Duodenal mucosa (tissue), 2 donors: ENCODE data around the gene DUSP1.

ENCODE experiments used
- H3K27ac ChIP-seq: one replicate; pipeline ENCODE4 v1.7.0; 2013; ENCODE audit warnings: low read depth, low read length
- H3K27me3 ChIP-seq, 2 donors: one replicate each; pipeline ENCODE4 v1.7.0; 2013; ENCODE audit warnings: low read length in 2 of 2, control low read depth in 1 of 2; ENCODE audit not compliant: insufficient read depth in 2 of 2, control insufficient read depth in 1 of 2
- H3K36me3 ChIP-seq, 2 donors: one replicate each; pipeline ENCODE4 v1.7.0; 2013; ENCODE audit warnings: low read length in 2 of 2, control low read depth in 1 of 2; ENCODE audit not compliant: insufficient read depth in 2 of 2, control insufficient read depth in 1 of 2
- H3K4me1 ChIP-seq, 2 donors: one replicate each; pipeline ENCODE4 v1.7.0; 2013; ENCODE audit warnings: low read length in 2 of 2, control low read depth in 1 of 2; ENCODE audit not compliant: insufficient read depth in 2 of 2, control insufficient read depth in 1 of 2
- H3K4me3 ChIP-seq, 2 donors: one replicate each; pipeline ENCODE4 v1.7.0; 2013; ENCODE audit warnings: low read length in 2 of 2, low read depth in 1 of 2
- H3K9ac ChIP-seq, 2 donors: one replicate each; pipeline ENCODE4 v1.7.0; 2013; ENCODE audit warnings: low read length in 2 of 2, low read depth in 1 of 2
- H3K9me3 ChIP-seq, 2 donors: one replicate each; pipeline ENCODE4 v1.7.0; 2013; ENCODE audit warnings: low read length in 2 of 2, control low read depth in 1 of 2; ENCODE audit not compliant: control insufficient read depth in 1 of 2

The DUSP1 gene

GRCh38 chr5:172770374-172770674 is 671 bp downstream of the DUSP1 start:
- Histone ChIP-seq H3K9ac (peak overlapping the region; percentile 98 to 99), H3K36me3 (peaks cover 25 to 28% of the 10 kb centered on the region in 2 donors), H3K9me3 (no peaks in the 10 kb centered on the region), H3K4me1 (peaks cover 65 to 82% of the 10 kb centered on the region in 2 donors), H3K4me3 (peak overlapping the region; percentile 81 to 97), H3K27ac (peak overlapping the region; percentile 99), H3K27me3 (no peaks in the 10 kb centered on the region)

- no peaks in the 10 kb centered on the region for H3K27me3 ChIP-seq
Measured at GRCh38 chr5:172769616-172770373, 1.2 kb downstream of the DUSP1 start.

GRCh38 chr5:172769342-172769615 is 1.7 kb downstream of the DUSP1 start:
- Histone ChIP-seq H3K9ac (peak overlapping the region; percentile 98 to 99), H3K27me3 (no peaks in the 10 kb centered on the region), H3K27ac (peak overlapping the region; percentile 99), H3K4me1 (peaks cover 61 to 76% of the 10 kb centered on the region in 2 donors), H3K9me3 (no peaks in the 10 kb centered on the region), H3K4me3 (peak overlapping the region; percentile 81 to 97), H3K36me3 (peaks cover 25 to 28% of the 10 kb centered on the region in 2 donors)

More at GRCh38 chr5:172769616-172770373, 1.2 kb downstream of the DUSP1 start:
- H3K4me3 ChIP-seq: peak overlapping the region; percentile 81 to 97
- no peaks in the 10 kb centered on the region for H3K9me3 ChIP-seq
- peaks cover 25 to 28% of the 10 kb centered on the region in 2 donors for H3K36me3 ChIP-seq
- H3K27ac ChIP-seq: peak overlapping the region; percentile 99
- H3K4me1 ChIP-seq: peaks cover 63 to 80% of the 10 kb centered on the region in 2 donors
- peak overlapping the region; percentile 98 to 99 for H3K9ac ChIP-seq

- no peaks in the 10 kb centered on the region for H3K9me3 ChIP-seq
- H3K27ac ChIP-seq: peak overlapping the region; percentile 99
- H3K4me1 ChIP-seq: peaks cover 56 to 74% of the 10 kb centered on the region in 2 donors
- no peaks in the 10 kb centered on the region for H3K27me3 ChIP-seq
- H3K36me3 ChIP-seq: peaks cover 25 to 28% of the 10 kb centered on the region in 2 donors
- H3K4me3 ChIP-seq: peak overlapping the region; percentile 81 to 97
- H3K9ac ChIP-seq: peak overlapping the region; percentile 98 to 99
Measured at GRCh38 chr5:172768573-172769341, 2.2 kb downstream of the DUSP1 start.

GRCh38 chr5:172768098-172768572 is 2.9 kb downstream of the DUSP1 start:
- Histone ChIP-seq H3K36me3 (peaks cover 25 to 28% of the 10 kb centered on the region in 2 donors), H3K9me3 (no peaks in the 10 kb centered on the region), H3K9ac (peak overlapping the region; percentile 98 to 99), H3K4me3 (peak overlapping the region; percentile 81 to 97), H3K4me1 (peaks cover 50 to 68% of the 10 kb centered on the region in 2 donors), H3K27me3 (no peaks in the 10 kb centered on the region), H3K27ac (peak overlapping the region; percentile 99)

GRCh38 chr5:172766287-172767108 is 4.5 kb downstream of the DUSP1 start:
- Histone ChIP-seq H3K36me3 (peaks cover 25 to 28% of the 10 kb centered on the region in 2 donors), H3K9ac (peak overlapping the region; percentile 74 to 83), H3K4me1 (peaks cover 45 to 53% of the 10 kb centered on the region in 2 donors), H3K27ac (peak overlapping the region; percentile 86), H3K9me3 (no peaks in the 10 kb centered on the region), H3K27me3 (no peaks in the 10 kb centered on the region), H3K4me3 (peak overlapping the region; percentile 26 to 37)

- Histone ChIP-seq H3K27me3 (no peaks in the 10 kb centered on the region), H3K4me3 (peak overlapping the region; percentile 26), H3K9me3 (no peaks in the 10 kb centered on the region), H3K27ac (peak overlapping the region; percentile 86), H3K36me3 (peaks cover 25 to 28% of the 10 kb centered on the region in 2 donors), H3K9ac (peak overlapping the region; percentile 74 to 83), H3K4me1 (peaks cover 45 to 53% of the 10 kb centered on the region in 2 donors)
Measured at GRCh38 chr5:172765766-172766286, 5.2 kb downstream of the DUSP1 start.

- peaks cover 45 to 52% of the 10 kb centered on the region in 2 donors for H3K4me1 ChIP-seq
- H3K36me3 ChIP-seq: peaks cover 25 to 28% of the 10 kb centered on the region in 2 donors
- no peaks in the 10 kb centered on the region for H3K9me3 ChIP-seq
- peak overlapping the region; percentile 74 to 83 for H3K9ac ChIP-seq
- H3K4me3 ChIP-seq: peak overlapping the region; percentile 62 to 65
- H3K27ac ChIP-seq: peak overlapping the region; percentile 86
- H3K27me3 ChIP-seq: no peaks in the 10 kb centered on the region
Measured at GRCh38 chr5:172764861-172765765, 5.9 kb downstream of the DUSP1 start.

- Histone ChIP-seq H3K9me3 (no peaks in the 10 kb centered on the region), H3K36me3 (peaks cover 7 to 9% of the 10 kb centered on the region in 2 donors), H3K27ac (no peak overlapping the region), H3K27me3 (no peaks in the 10 kb centered on the region), H3K9ac (no peak overlapping the region), H3K4me1 (peaks cover 30 to 32% of the 10 kb centered on the region in 2 donors), H3K4me3 (no peak overlapping the region)
Measured at GRCh38 chr5:172763120-172763464, 7.9 kb downstream of the DUSP1 start.
